CD4-positive, alpha-beta T cell (primary cell): ENCODE results near the gene TMEM260. TPM values are rescaled to one million over a fixed set of nuclear protein-coding genes. Genes with fewer than 3 reads are reported as not detected.

Experiments used
- ATAC-seq: fragments of 200-7000 bp; cut with Tn5 transposase; one replicate; pipeline ENCODE4 v1.10.0; 2022; ENCODE audit warnings: mild to moderate bottlenecking; ENCODE audit not compliant: poor library complexity
- CTCF ChIA-PET: fragments of 350-600 bp; sonication (Branson Sonifier 250); formaldehyde crosslinking; loops from one replicate; lab custom pipeline; 2021; ENCODE audit warnings: antibody characterized with exemption, inconsistent platforms; lab: Charles Lee
- POLR2A ChIA-PET: fragments of 350-600 bp; sonication (Branson Sonifier 250); formaldehyde crosslinking; loops from one replicate; lab custom pipeline; 2021; ENCODE audit warnings: antibody characterized with exemption, inconsistent platforms; lab: Charles Lee
- DNase-seq, 14 experiments: peaks; one replicate each; pipeline ENCODE4 v3.0.0-alpha.2; 2013 to 2020; ENCODE audit warnings: mixed read lengths in 2 of 14
- H3K27ac ChIP-seq, 2 donors: one replicate each; pipeline versions ENCODE4 v1.5.1 to v1.7.0; 2013; ENCODE audit warnings: low read length in 2 of 2, low read depth in 1 of 2, mild to moderate bottlenecking in 1 of 2
- H3K27me3 ChIP-seq, 2 experiments: 1 replicate in 1 of 2; 2 replicates in 1 of 2; pipeline versions ENCODE4 v1.6.1 to v1.7.0; 2013; ENCODE audit warnings: low read length in 2 of 2, control low read depth in 1 of 2, mild to moderate bottlenecking in 1 of 2, moderate library complexity in 1 of 2; ENCODE audit not compliant: insufficient read depth in 2 of 2, control insufficient read depth in 1 of 2
- H3K36me3 ChIP-seq: one replicate; pipeline ENCODE4 v1.6.1; 2013; ENCODE audit warnings: low read length, control low read depth; ENCODE audit not compliant: insufficient read depth
- H3K4me1 ChIP-seq: one replicate; pipeline ENCODE4 v1.6.1; 2013; ENCODE audit warnings: low read length, control low read depth; ENCODE audit not compliant: insufficient read depth
- H3K4me3 ChIP-seq: one replicate; pipeline ENCODE4 v1.5.1; 2013; ENCODE audit warnings: mild to moderate bottlenecking, low read length, moderate library complexity
- H3K9me3 ChIP-seq, 2 experiments: 1 replicate in 1 of 2; 2 replicates in 1 of 2; pipeline versions ENCODE4 v1.6.1 to v1.7.0; 2013; ENCODE audit warnings: low read length in 2 of 2, mild to moderate bottlenecking in 2 of 2, control low read depth in 1 of 2, moderate library complexity in 1 of 2; ENCODE audit not compliant: control insufficient read depth in 1 of 2, insufficient read depth in 1 of 2
- H3K27ac Mint-ChIP-seq: one replicate; pipeline ENCODE4 v1.8.0; 2020; ENCODE audit warnings: mixed read lengths
- H3K27me3 Mint-ChIP-seq: one replicate; pipeline ENCODE4 v1.8.0; 2021; ENCODE audit warnings: mixed read lengths
- H3K36me3 Mint-ChIP-seq: one replicate; pipeline ENCODE4 v1.8.0; 2021; ENCODE audit warnings: low read depth, mixed read lengths
- H3K4me1 Mint-ChIP-seq: one replicate; pipeline ENCODE4 v1.8.0; 2021; ENCODE audit warnings: low read depth, mixed read lengths
- H3K4me3 Mint-ChIP-seq: one replicate; pipeline ENCODE4 v1.8.0; 2020; ENCODE audit warnings: mild to moderate bottlenecking, mixed read lengths
- H3K9me3 Mint-ChIP-seq: one replicate; pipeline ENCODE4 v1.8.0; 2020; ENCODE audit warnings: mixed read lengths
- intact Hi-C, 2 experiments: fragments of 100-400 bp; cut with DNase I in 1 of 2; cut with micrococcal nuclease in 1 of 2; formaldehyde crosslinking; loops; one replicate each; pipeline versions ENCODE4 v1.15.1 to v1.9.0; 2023 to 2025; cut with DNase I, micrococcal nuclease
- total RNA-seq, 174 experiments: library from RNA in 2 of 174; stranded (reverse) in 2 of 174; gene quantifications; one replicate each; pipeline ENCODE4 v1.2.3 and lab custom pipeline; 2021 to 2026
- TF ChIP-seq, protein P1 (sequence below): fragments of 200-600 bp; IDR thresholded peaks from one replicate; pipeline ENCODE4 v1.8.0; 2022; ENCODE audit warnings: antibody characterized with exemption, mild to moderate bottlenecking

The TMEM260 gene
- total RNA-seq, 2 experiments from 2014 or later: 8.7 to 9.2 TPM

- Histone ChIP-seq H3K4me1 (no peaks in the 10 kb centered on the region), H3K27me3 (peaks cover 5 to 13% of the 10 kb centered on the region in 2 experiments), H3K27ac (no peak overlapping the region), H3K36me3 (no peaks in the 10 kb centered on the region), H3K4me3 (no peak overlapping the region), H3K9me3 (peaks cover 0 to 3% of the 10 kb centered on the region in 2 experiments)
- Mint-ChIP-seq H3K27ac (no peak overlapping the region), H3K27me3 (peaks cover 55% of the 10 kb centered on the region), H3K9me3 (peaks cover 5% of the 10 kb centered on the region), H3K4me1 (no peaks in the 10 kb centered on the region), H3K4me3 (no peak overlapping the region), H3K36me3 (no peaks in the 10 kb centered on the region)
- TF ChIP-seq, protein P1, sequence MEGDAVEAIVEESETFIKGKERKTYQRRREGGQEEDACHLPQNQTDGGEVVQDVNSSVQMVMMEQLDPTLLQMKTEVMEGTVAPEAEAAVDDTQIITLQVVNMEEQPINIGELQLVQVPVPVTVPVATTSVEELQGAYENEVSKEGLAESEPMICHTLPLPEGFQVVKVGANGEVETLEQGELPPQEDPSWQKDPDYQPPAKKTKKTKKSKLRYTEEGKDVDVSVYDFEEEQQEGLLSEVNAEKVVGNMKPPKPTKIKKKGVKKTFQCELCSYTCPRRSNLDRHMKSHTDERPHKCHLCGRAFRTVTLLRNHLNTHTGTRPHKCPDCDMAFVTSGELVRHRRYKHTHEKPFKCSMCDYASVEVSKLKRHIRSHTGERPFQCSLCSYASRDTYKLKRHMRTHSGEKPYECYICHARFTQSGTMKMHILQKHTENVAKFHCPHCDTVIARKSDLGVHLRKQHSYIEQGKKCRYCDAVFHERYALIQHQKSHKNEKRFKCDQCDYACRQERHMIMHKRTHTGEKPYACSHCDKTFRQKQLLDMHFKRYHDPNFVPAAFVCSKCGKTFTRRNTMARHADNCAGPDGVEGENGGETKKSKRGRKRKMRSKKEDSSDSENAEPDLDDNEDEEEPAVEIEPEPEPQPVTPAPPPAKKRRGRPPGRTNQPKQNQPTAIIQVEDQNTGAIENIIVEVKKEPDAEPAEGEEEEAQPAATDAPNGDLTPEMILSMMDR: no peak
- DNase-seq (no peak), ATAC-seq (no peak)
- intact Hi-C loops: loop anchor here in 1 of 2 experiments (5.0 kb wide), 1 partner anchor 643 kb away; no protein-coding TSS in a partner anchor
- POLR2A ChIA-PET: no interaction called here
- CTCF ChIA-PET: interaction anchor here (0.7 kb wide), 1 partner anchor 63 kb away, joined by 4 read pairs; no protein-coding TSS in a partner anchor
Observed at GRCh38 chr14:56559182-56559581, 20.4 kb upstream of the TMEM260 start.

DNA sequence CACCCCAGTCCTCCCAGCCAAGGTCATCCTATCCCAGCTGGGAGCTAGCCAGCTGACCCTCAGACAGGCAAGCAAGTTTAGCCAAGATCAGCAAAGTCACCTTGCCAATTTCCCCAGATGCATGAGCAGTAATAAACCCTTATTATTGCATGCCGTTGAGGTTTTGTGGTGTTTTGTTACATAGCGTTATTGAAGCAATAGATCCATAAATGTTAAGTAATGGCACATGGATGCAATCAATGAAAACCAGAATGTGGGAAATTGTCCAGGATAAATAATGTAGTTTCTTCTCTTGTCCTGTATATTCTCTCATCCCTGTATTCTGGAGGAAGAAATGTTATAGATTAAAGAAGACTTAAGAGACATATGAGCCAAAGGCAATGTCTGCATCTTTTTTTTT lies 18.0 kb upstream of the TMEM260 start:
- H3K4me3 Mint-ChIP-seq: no peak overlapping the region
- H3K27ac Mint-ChIP-seq: no peak overlapping the region
- peaks cover 0 to 4% of the 10 kb centered on the region in 2 experiments for H3K9me3 ChIP-seq
- no peak overlapping the region for H3K27ac ChIP-seq
- CTCF ChIA-PET: no interaction called here
- no peaks in the 10 kb centered on the region for H3K36me3 Mint-ChIP-seq
- H3K4me3 ChIP-seq: no peak overlapping the region
- no peaks in the 10 kb centered on the region for H3K36me3 ChIP-seq
- H3K4me1 Mint-ChIP-seq: no peaks in the 10 kb centered on the region
- H3K27me3 Mint-ChIP-seq: peaks cover 57% of the 10 kb centered on the region
- POLR2A ChIA-PET: no interaction called here
- H3K4me1 ChIP-seq: no peaks in the 10 kb centered on the region
- ATAC-seq: no peak
- intact Hi-C loops: no loop called here
- TF ChIP-seq, protein P1: no peak
- no peak for DNase-seq
- H3K27me3 ChIP-seq: peaks cover 3 to 11% of the 10 kb centered on the region in 2 experiments
- peaks cover 5% of the 10 kb centered on the region for H3K9me3 Mint-ChIP-seq

DNA sequence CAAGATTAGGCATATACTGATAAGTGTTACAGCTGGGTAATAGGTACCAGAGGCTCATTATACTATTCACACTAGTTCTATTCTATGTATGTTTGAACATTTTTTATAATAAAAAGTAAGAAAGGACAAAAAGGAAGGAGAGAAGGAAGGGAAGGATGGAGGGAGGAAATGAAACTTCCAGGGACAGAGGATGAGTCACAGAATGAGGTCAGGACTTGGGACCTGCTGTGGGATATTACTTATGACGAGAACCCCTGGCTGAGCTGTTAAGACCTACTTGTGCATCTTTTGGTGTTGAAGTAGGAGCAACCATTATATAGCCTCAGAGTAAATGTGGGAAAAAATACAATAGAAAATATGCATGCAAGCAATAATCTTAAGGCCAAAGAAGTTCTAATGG lies 16.7 kb upstream of the TMEM260 start:
- no peak overlapping the region for H3K27ac ChIP-seq
- Mint-ChIP-seq H3K4me1 (no peaks in the 10 kb centered on the region), H3K27ac (no peak overlapping the region), H3K9me3 (peaks cover 5% of the 10 kb centered on the region), H3K36me3 (no peaks in the 10 kb centered on the region), H3K27me3 (peaks cover 58% of the 10 kb centered on the region), H3K4me3 (no peak overlapping the region)
- no peak overlapping the region for H3K4me3 ChIP-seq
- TF ChIP-seq, protein P1: no peak
- no peak for DNase-seq
- ATAC-seq: no peak
- ChIA-PET POLR2A (no interaction called here), CTCF (no interaction called here)
- H3K36me3 ChIP-seq: no peaks in the 10 kb centered on the region
- peaks cover 2 to 11% of the 10 kb centered on the region in 2 experiments for H3K27me3 ChIP-seq
- no peaks in the 10 kb centered on the region for H3K4me1 ChIP-seq
- peaks cover 0 to 4% of the 10 kb centered on the region in 2 experiments for H3K9me3 ChIP-seq
- intact Hi-C loops: no loop called here
